Adrenal gland (tissue), 12 donors: ENCODE measurements around the gene MRPL34. TPM values are rescaled to one million over a fixed set of nuclear protein-coding genes. Genes with fewer than 3 reads are reported as not detected.
"Not testable (repeated sequence)": the region's sequence is repeated elsewhere in the genome, so short reads cannot be mapped to it uniquely, and the experiment has no call there.

Source experiments
- DNase-seq, 7 donors: peaks; one replicate each; pipeline ENCODE4 v3.0.0-alpha.2; 2019 to 2020
- H3K27ac ChIP-seq, 5 donors: fragments of 200-600 bp; sonication (generic) in 4 of 5; 1 replicate in 3 of 5; 2 replicates in 2 of 5; pipeline versions ENCODE4 v1.5.1 to v1.8.0; 2016 to 2020; ENCODE audit warnings: mild to moderate bottlenecking in 1 of 5
- H3K27me3 ChIP-seq: fragments of 200-600 bp; 2 replicates; pipeline ENCODE4 v1.8.0; 2021
- H3K36me3 ChIP-seq, 2 donors: fragments of 200-600 bp; replicated peaks in 1 of 2; 1 replicate in 1 of 2; 2 replicates in 1 of 2; pipeline versions ENCODE4 v1.5.1 to v1.8.0; 2018 to 2022
- H3K4me1 ChIP-seq, 2 donors: fragments of 200-600 bp; replicated peaks in 1 of 2; 1 replicate in 1 of 2; 2 replicates in 1 of 2; pipeline versions ENCODE4 v1.5.1 to v1.8.0; 2018 to 2021
- H3K4me3 ChIP-seq, 4 donors: fragments of 200-600 bp; sonication (generic) in 3 of 4; one replicate each; pipeline ENCODE4 v1.5.1; 2016 to 2018
- H3K9me3 ChIP-seq, 3 donors: fragments of 200-600 bp; sonication (generic) in 1 of 3; replicated peaks in 1 of 3; 1 replicate in 2 of 3; 2 replicates in 1 of 3; pipeline versions ENCODE4 v1.5.1 to v1.8.0; 2016 to 2021
- CTCF ChIP-seq, 6 experiments: fragments of 450-650 bp in 4 of 6; fragments of 200-600 bp in 2 of 6; sonication (generic) in 1 of 6; IDR thresholded peaks; 1 replicate in 5 of 6; 2 replicates in 1 of 6; pipeline versions ENCODE4 v1.5.1 to v1.8.0; 2016 to 2021; ENCODE audit warnings: antibody characterized with exemption in 6 of 6, mild to moderate bottlenecking in 2 of 6, moderate library complexity in 1 of 6
- POLR2A ChIP-seq, 2 donors: fragments of 450-650 bp; IDR thresholded peaks; one replicate each; pipeline ENCODE4 v1.6.1; 2017; ENCODE audit warnings: antibody characterized with exemption in 2 of 2, mild to moderate bottlenecking in 2 of 2, moderate library complexity in 1 of 2
- WGBS, 4 donors: extraction: QIAGEN DNeasy Blood & Tissue Kit in 2 of 4; methylation state at CpG; one replicate each; pipeline versions ENCODE4 v1.1.5 to v1.1.7; 2013 to 2017; 5-methylcytosine and 5-hydroxymethylcytosine counted together
- intact Hi-C, 2 donors: fragments of 100-400 bp; cut with DNase I; formaldehyde crosslinking; loops; one replicate each; pipeline versions ENCODE4 v1.14.1 to v1.15.0; 2022 to 2023
- polyA plus RNA-seq, 3 donors: library from polyadenylated mRNA; stranded (reverse); fragments of 200-250 nt in 2 of 3; fragments of 350-450 nt in 1 of 3; fragmentation: Illumina TruSeq in 1 of 3; extraction: RNeasy Lipid Tissue Mini Kit (QIAGEN cat#74804) in 1 of 3; gene quantifications; one replicate each; pipeline ENCODE4 v1.2.3, GENCODE V29; 2013 to 2014
- total RNA-seq, 9 donors: library from RNA; depleted of rRNA in 4 of 9; stranded (reverse); fragments of >200 nt in 4 of 9; fragments of 120-200 nt in 1 of 9; fragmentation: NEBNext Ultra II Directional in 1 of 9; extraction: Animal tissue kit (Norgen Biotek cat#: 25700) in 1 of 9; gene quantifications; one replicate each; pipeline versions ENCODE4 v1.1.0 to v1.2.4, GENCODE V29; 2013 to 2023
- donor health status: healthy with polysubstance abuse.
- donor health status: Bipolar disorder and iron deficiency.
- donor health status: DM: yes; HTN: yes; CAD: no.
- donor health status: DM: no; HTN: no; CAD: no.
- donor health status: DM: no; HTN: no; CAD: no.
- donor health status: DM: yes; HTN: yes; CAD: no.

MRPL34 gene
- total and polyA plus RNA-seq, 12 donors = 95.8 to 358 (median 152) TPM

- H3K4me3 ChIP-seq = peak overlapping the region in 2 of 4 donors; percentile 10 to 54
- H3K27ac ChIP-seq = peak overlapping the region in 4 of 5 donors; percentile 3 to 84 (median 49)
- DNase-seq = peak; percentile 67 to 85 (median 76)
- peak; percentile 13 to 89 (median 67) for TF ChIP-seq CTCF (IDR thresholded peaks at IDR 0.05)
- TF ChIP-seq POLR2A (IDR thresholded peaks at IDR 0.05) = no peak
- 1 to 17% (median 6%) methylated on average over 10 to 46 of the region's 46 CpGs for WGBS, 4 donors
- intact Hi-C loops = loop anchor here in 1 of 2 donors (10.0 kb wide), 1 partner anchor 92 kb away; no protein-coding TSS in a partner anchor
- H3K36me3 ChIP-seq = peaks cover 0 to 7% of the 10 kb centered on the region in 2 donors
- peaks cover 7 to 24% of the 10 kb centered on the region in 2 donors for H3K4me1 ChIP-seq
- H3K9me3 ChIP-seq = no peaks in the 10 kb centered on the region
- H3K27me3 ChIP-seq = no peaks in the 10 kb centered on the region
Measured at GRCh38 chr19:17292301-17293074, 13.2 kb upstream of the MRPL34 start.

- DNase-seq = no peak
- Histone ChIP-seq H3K9me3 (no peaks in the 10 kb centered on the region), H3K36me3 (peaks cover 0 to 7% of the 10 kb centered on the region in 2 donors), H3K4me3 (no peak overlapping the region), H3K4me1 (peaks cover 7 to 24% of the 10 kb centered on the region in 2 donors), H3K27me3 (no peaks in the 10 kb centered on the region), H3K27ac (no peak overlapping the region)
- intact Hi-C loops = loop anchor here in 1 of 2 donors (10.0 kb wide), 1 partner anchor 91 kb away; no protein-coding TSS in a partner anchor
- TF ChIP-seq POLR2A (IDR thresholded peaks at IDR 0.05) (no peak), CTCF (IDR thresholded peaks at IDR 0.05) (no peak)
- 84 to 88% (median 87%) methylated on average over 13 to 14 of the region's 14 CpGs for WGBS, 4 donors
Measured at GRCh38 chr19:17293605-17294004, 12.1 kb upstream of the MRPL34 start.

- peaks cover 0 to 7% of the 10 kb centered on the region in 2 donors for H3K36me3 ChIP-seq
- peak in 6 of 7 donors; percentile 46 to 75 (median 58) for DNase-seq
- TF ChIP-seq CTCF (IDR thresholded peaks at IDR 0.05) (no peak), POLR2A (IDR thresholded peaks at IDR 0.05) (no peak)
- H3K4me1 ChIP-seq = peaks cover 7 to 24% of the 10 kb centered on the region in 2 donors
- H3K27ac ChIP-seq = peak overlapping the region in 1 of 5 donors; percentile 5
- 78 to 94% (median 82%) methylated on average over 8 to 48 of the region's 48 CpGs for WGBS, 4 donors
- H3K4me3 ChIP-seq = no peak overlapping the region
- no peaks in the 10 kb centered on the region for H3K9me3 ChIP-seq
- H3K27me3 ChIP-seq = no peaks in the 10 kb centered on the region
- intact Hi-C loops = loop anchor here in 1 of 2 donors (10.0 kb wide), 1 partner anchor 91 kb away; no protein-coding TSS in a partner anchor
Measured at GRCh38 chr19:17294051-17294891, 11.4 kb upstream of the MRPL34 start.

- peak in 5 of 7 donors; percentile 45 to 72 (median 63) for DNase-seq
- H3K27ac ChIP-seq = peak overlapping the region in 4 of 5 donors; percentile 24 to 79 (median 76)
Measured at GRCh38 chr19:17295551-17295950, 10.1 kb upstream of the MRPL34 start.

More at GRCh38 chr19:17295551-17295950, 10.1 kb upstream of the MRPL34 start:
- WGBS, 4 donors = 48 to 66% (median 57%) methylated on average over 5 to 6 of the region's 6 CpGs
- not testable (repeated sequence) for H3K27me3 ChIP-seq, H3K36me3 ChIP-seq, H3K9me3 ChIP-seq, H3K4me3 ChIP-seq
- H3K4me1 ChIP-seq = peaks cover 7 to 20% of the 10 kb centered on the region in 2 donors
- intact Hi-C loops = loop anchor here in 1 of 2 donors (10.0 kb wide), 1 partner anchor 89 kb away; no protein-coding TSS in a partner anchor
